Measurements from ENCODE around the gene ARL15.

ARL15 gene

DNA sequence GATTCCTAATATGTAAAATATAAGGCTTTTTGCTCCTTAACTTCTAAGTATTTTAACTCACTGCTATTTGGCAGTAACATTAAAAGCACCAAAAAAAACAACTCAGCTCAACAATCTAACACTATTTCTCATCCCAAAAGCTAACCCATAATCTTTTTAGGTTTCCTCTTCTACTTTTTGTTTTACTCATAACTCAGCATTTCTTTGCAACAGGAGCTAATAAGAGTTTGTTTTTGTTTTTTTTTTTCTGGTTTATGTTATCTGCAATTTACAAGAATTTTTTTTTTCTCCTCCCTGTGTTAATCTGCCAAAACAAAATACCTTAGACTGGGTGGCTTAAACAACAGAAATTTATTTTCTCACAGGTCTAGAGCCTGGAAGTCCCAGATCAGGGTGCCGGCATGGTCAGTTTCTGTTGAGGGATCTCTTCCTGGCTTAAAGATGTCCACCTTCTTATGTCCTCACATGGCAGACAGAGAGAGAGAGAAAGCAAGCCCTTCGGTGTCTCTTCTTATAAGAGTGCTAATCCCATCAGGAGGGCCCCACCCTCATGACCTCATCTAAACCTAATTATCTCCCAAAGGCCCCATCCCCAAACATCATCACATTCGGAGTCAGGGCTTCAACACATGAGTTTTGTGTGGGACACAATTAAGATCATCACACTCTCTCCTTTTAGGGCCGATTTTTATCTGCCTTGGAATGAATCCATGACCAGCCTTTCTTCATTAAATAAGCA, 31.2 kb downstream of the ARL15 start:
- POLR2A ChIA-PET, result no interaction called here
- Histone ChIP-seq H3K36me3 (ENCODE audit: control insufficient read depth in 4 of 4, insufficient read depth in 4 of 4, low read length in 3 of 4) (peaks cover 0 to 9% (median 4%) of the 10 kb centered on the region in 4 experiments), H3K4me3 (ENCODE audit: control insufficient read depth in 1 of 7, extremely low read depth in 1 of 7, insufficient read depth in 4 of 7, low read depth in 2 of 7, low read length in 6 of 7) (no peak overlapping the region), H3K27me3 (replicated peaks in 2 of 5; ENCODE audit: control insufficient read depth in 4 of 5, insufficient read depth in 5 of 5, low read length in 4 of 5) (no peaks in the 10 kb centered on the region), H3K4me1 (ENCODE audit: control extremely low read depth in 1 of 4, control insufficient read depth in 4 of 4, insufficient read depth in 4 of 4, low read length in 3 of 4) (no peaks in the 10 kb centered on the region), H3K9me3 (ENCODE audit: control extremely low read depth in 1 of 5, control insufficient read depth in 4 of 5, insufficient read depth in 2 of 5, low read depth in 1 of 5, low read length in 4 of 5) (peaks cover 0 to 11% (median 2%) of the 10 kb centered on the region in 5 experiments), H3K27ac (ENCODE audit: insufficient read depth in 1 of 2, low read depth in 1 of 2, low read length in 2 of 2, poor library complexity in 1 of 2, severe bottlenecking in 2 of 2) (no peak overlapping the region)
- 100% methylated on average over 4 of the region's 4 CpGs for WGBS (ENCODE audit: insufficient coverage)
- no peak for DNase-seq
- CTCF ChIA-PET, result interaction anchor here (0.9 kb wide), 1 partner anchor 25 kb away, joined by 3 read pairs; no protein-coding TSS in a partner anchor

DNA sequence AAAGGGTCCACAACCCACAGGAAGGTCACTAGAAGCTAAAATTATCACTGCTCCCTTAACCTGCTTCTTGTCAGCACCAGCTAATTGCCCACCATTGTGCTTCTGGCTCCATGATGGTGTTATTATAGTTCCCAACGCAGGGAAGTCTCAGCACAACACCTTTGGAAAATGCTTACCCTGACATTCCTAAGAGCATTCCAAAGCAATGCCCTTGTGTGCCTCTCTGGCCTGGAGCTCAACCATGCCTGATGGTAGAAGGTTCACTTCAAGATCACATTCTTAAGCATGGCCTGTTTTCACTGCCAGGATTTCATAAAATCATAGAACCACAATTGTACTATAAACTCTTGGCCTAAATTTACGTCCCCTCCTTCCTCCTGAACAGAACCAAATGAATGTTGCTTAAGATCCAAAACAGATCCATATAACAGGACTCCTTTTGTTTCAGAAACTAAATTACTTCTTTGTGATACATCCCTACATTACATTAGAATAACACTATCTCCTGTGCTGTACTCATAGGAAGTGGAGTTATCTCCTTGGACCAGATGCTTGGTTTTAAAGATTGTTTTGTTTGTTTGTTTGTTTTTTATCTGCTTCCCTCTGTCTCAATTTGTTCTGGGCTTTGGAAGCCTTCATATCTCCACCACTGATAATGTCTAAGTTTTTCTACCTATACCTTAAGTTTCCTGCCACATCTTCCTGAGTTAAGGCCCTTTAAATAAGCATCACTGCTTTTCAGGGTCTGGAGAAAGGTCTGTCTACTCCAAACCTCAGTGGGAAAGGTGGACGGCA, 32.1 kb downstream of the ARL15 start:
- ChIA-PET POLR2A (no interaction called here), CTCF (interaction anchor here (0.9 to 1.4 kb wide), 2 partner anchors 16 to 24 kb away, joined by 3 read pairs; no protein-coding TSS in a partner anchor)
- peak in 2 of 3 donors; percentile 9 to 35 for DNase-seq
- WGBS (ENCODE audit: insufficient coverage), result 89% methylated on average over 1 of the region's 3 CpGs
- Histone ChIP-seq H3K27ac (ENCODE audit: insufficient read depth in 1 of 2, low read depth in 1 of 2, low read length in 2 of 2, poor library complexity in 1 of 2, severe bottlenecking in 2 of 2) (no peak overlapping the region), H3K36me3 (ENCODE audit: control insufficient read depth in 4 of 4, insufficient read depth in 4 of 4, low read length in 3 of 4) (peaks cover 0 to 9% (median 4%) of the 10 kb centered on the region in 4 experiments), H3K9me3 (ENCODE audit: control extremely low read depth in 1 of 5, control insufficient read depth in 4 of 5, insufficient read depth in 2 of 5, low read depth in 1 of 5, low read length in 4 of 5) (peaks cover 0 to 11% (median 2%) of the 10 kb centered on the region in 5 experiments), H3K4me1 (ENCODE audit: control extremely low read depth in 1 of 4, control insufficient read depth in 4 of 4, insufficient read depth in 4 of 4, low read length in 3 of 4) (no peaks in the 10 kb centered on the region), H3K27me3 (replicated peaks in 2 of 5; ENCODE audit: control insufficient read depth in 4 of 5, insufficient read depth in 5 of 5, low read length in 4 of 5) (no peaks in the 10 kb centered on the region), H3K4me3 (ENCODE audit: control insufficient read depth in 1 of 7, extremely low read depth in 1 of 7, insufficient read depth in 4 of 7, low read depth in 2 of 7, low read length in 6 of 7) (no peak overlapping the region)

DNA sequence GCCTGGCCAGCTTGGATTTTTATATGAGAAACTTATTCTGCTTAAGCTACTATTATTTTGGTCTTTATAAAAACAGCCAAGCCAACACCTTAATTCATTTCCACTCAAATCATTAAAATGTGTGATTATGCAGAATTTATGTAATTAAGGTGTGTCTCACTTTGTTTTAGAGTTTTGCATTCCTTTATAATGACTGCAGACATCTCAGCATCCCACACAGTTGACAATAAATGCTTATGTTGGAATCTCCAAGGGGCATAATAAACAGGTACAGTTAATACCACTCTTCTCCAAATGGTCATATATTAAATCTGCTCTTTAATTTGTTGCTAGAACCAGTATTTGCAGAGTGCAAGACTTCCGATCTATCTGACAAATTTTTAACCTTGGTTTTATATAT, 34.3 kb downstream of the ARL15 start:
- Histone ChIP-seq H3K36me3 (ENCODE audit: control insufficient read depth in 4 of 4, insufficient read depth in 4 of 4, low read length in 3 of 4) (peaks cover 0 to 9% (median 4%) of the 10 kb centered on the region in 4 experiments), H3K9me3 (ENCODE audit: control extremely low read depth in 1 of 5, control insufficient read depth in 4 of 5, insufficient read depth in 2 of 5, low read depth in 1 of 5, low read length in 4 of 5) (peaks cover 0 to 8% (median 2%) of the 10 kb centered on the region in 5 experiments), H3K4me3 (ENCODE audit: control insufficient read depth in 1 of 7, extremely low read depth in 1 of 7, insufficient read depth in 4 of 7, low read depth in 2 of 7, low read length in 6 of 7) (no peak overlapping the region), H3K27ac (ENCODE audit: insufficient read depth in 1 of 2, low read depth in 1 of 2, low read length in 2 of 2, poor library complexity in 1 of 2, severe bottlenecking in 2 of 2) (no peak overlapping the region), H3K27me3 (replicated peaks in 2 of 5; ENCODE audit: control insufficient read depth in 4 of 5, insufficient read depth in 5 of 5, low read length in 4 of 5) (no peaks in the 10 kb centered on the region), H3K4me1 (ENCODE audit: control extremely low read depth in 1 of 4, control insufficient read depth in 4 of 4, insufficient read depth in 4 of 4, low read length in 3 of 4) (no peaks in the 10 kb centered on the region)
- DNase-seq, result no peak
- no CpG with 5 or more reads among the region's 1 CpG for WGBS (ENCODE audit: insufficient coverage)
- ChIA-PET POLR2A (no interaction called here), CTCF (interaction anchor here (0.9 kb wide), 1 partner anchor 9 kb away, joined by 3 read pairs; no protein-coding TSS in a partner anchor)

DNA sequence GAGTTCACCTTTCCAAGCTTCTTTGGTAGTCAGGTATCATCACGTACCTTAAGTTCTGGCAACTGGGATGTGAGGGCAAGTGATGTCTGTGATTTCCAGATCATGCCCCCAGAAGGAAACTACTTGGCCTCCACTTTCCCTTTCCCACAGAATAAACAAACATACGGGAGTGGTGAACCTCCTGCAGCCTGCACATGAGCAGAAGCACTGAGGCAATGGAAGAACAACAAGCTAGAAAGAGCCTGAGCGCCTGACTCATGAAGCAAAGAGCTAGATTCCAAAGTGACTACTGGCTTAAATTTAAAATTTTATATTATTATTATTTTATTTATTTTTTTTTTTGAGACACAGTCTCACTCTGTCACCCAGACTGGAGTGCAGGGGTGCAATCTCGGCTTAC, 35.0 kb downstream of the ARL15 start:
- CTCF ChIA-PET, result interaction anchor here (0.9 kb wide), 1 partner anchor 9 kb away, joined by 3 read pairs; no protein-coding TSS in a partner anchor
- WGBS (ENCODE audit: insufficient coverage), result no CpG with 5 or more reads among the region's 4 CpGs

DNA sequence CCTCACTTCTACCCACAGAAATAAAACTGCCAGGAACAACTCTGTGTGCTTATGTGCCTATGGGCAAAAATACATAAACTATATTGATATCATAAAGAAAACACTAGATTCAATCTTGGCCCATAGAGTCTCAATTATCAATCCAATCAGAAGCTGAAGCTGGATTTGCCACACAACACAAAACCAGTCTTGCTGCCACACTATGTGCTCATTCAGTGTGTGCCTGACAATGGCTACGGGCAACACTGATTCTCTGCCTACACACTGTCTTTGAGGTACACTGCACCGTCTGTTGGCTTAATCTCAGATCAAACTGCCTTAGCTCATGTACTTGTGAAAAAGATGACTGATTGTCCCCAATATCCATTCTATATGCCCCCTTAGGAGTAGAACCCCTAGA, 35.4 kb downstream of the ARL15 start:
- Histone ChIP-seq H3K27ac (ENCODE audit: insufficient read depth in 1 of 2, low read depth in 1 of 2, low read length in 2 of 2, poor library complexity in 1 of 2, severe bottlenecking in 2 of 2) (no peak overlapping the region), H3K36me3 (ENCODE audit: control insufficient read depth in 4 of 4, insufficient read depth in 4 of 4, low read length in 3 of 4) (peaks cover 0 to 8% (median 3%) of the 10 kb centered on the region in 4 experiments), H3K4me3 (ENCODE audit: control insufficient read depth in 1 of 7, extremely low read depth in 1 of 7, insufficient read depth in 4 of 7, low read depth in 2 of 7, low read length in 6 of 7) (no peak overlapping the region), H3K9me3 (ENCODE audit: control extremely low read depth in 1 of 5, control insufficient read depth in 4 of 5, insufficient read depth in 2 of 5, low read depth in 1 of 5, low read length in 4 of 5) (peaks cover 0 to 3% (median 0%) of the 10 kb centered on the region in 5 experiments), H3K4me1 (ENCODE audit: control extremely low read depth in 1 of 4, control insufficient read depth in 4 of 4, insufficient read depth in 4 of 4, low read length in 3 of 4) (no peaks in the 10 kb centered on the region), H3K27me3 (replicated peaks in 2 of 5; ENCODE audit: control insufficient read depth in 4 of 5, insufficient read depth in 5 of 5, low read length in 4 of 5) (no peaks in the 10 kb centered on the region)
- 96% methylated on average over 2 of the region's 2 CpGs for WGBS (ENCODE audit: insufficient coverage)
- ChIA-PET POLR2A (no interaction called here), CTCF (interaction anchor here (0.9 kb wide), 1 partner anchor 10 kb away, joined by 3 read pairs; no protein-coding TSS in a partner anchor)
- no peak for DNase-seq

More for the DNA sequence above, 35.0 kb downstream of the ARL15 start:
- Histone ChIP-seq H3K36me3 (ENCODE audit: control insufficient read depth in 4 of 4, insufficient read depth in 4 of 4, low read length in 3 of 4) (peaks cover 0 to 9% (median 4%) of the 10 kb centered on the region in 4 experiments), H3K27ac (ENCODE audit: insufficient read depth in 1 of 2, low read depth in 1 of 2, low read length in 2 of 2, poor library complexity in 1 of 2, severe bottlenecking in 2 of 2) (no peak overlapping the region), H3K9me3 (ENCODE audit: control extremely low read depth in 1 of 5, control insufficient read depth in 4 of 5, insufficient read depth in 2 of 5, low read depth in 1 of 5, low read length in 4 of 5) (peaks cover 0 to 7% (median 2%) of the 10 kb centered on the region in 5 experiments), H3K4me1 (ENCODE audit: control extremely low read depth in 1 of 4, control insufficient read depth in 4 of 4, insufficient read depth in 4 of 4, low read length in 3 of 4) (no peaks in the 10 kb centered on the region), H3K4me3 (ENCODE audit: control insufficient read depth in 1 of 7, extremely low read depth in 1 of 7, insufficient read depth in 4 of 7, low read depth in 2 of 7, low read length in 6 of 7) (no peak overlapping the region), H3K27me3 (replicated peaks in 2 of 5; ENCODE audit: control insufficient read depth in 4 of 5, insufficient read depth in 5 of 5, low read length in 4 of 5) (no peaks in the 10 kb centered on the region)
- no peak for DNase-seq
- POLR2A ChIA-PET, result no interaction called here

DNA sequence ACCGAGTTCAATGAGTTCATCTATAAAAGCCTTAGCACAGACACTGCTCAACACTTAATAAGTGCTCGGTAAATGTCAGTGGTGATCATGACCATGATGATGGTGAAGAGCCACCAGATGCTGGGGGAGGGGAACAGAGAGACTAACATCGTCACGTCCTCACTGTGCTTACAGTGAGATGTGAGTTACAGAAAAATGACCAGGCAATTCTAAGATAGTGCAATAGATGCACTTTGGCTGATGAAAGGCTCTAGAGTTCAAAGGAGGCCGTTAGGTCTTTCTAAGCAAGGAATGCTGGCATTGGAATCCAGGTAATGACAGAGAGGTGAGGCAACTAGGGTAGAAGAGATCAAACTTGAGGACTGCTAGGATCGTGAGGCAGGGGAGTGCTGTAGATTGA, 36.7 kb downstream of the ARL15 start:
- H3K27ac ChIP-seq (ENCODE audit: insufficient read depth in 1 of 2, low read depth in 1 of 2, low read length in 2 of 2, poor library complexity in 1 of 2, severe bottlenecking in 2 of 2), result no peak overlapping the region
- DNase-seq, result no peak
- 100% methylated on average over 5 of the region's 6 CpGs for WGBS (ENCODE audit: insufficient coverage)
- H3K27me3 ChIP-seq (replicated peaks in 2 of 5; ENCODE audit: control insufficient read depth in 4 of 5, insufficient read depth in 5 of 5, low read length in 4 of 5), result no peaks in the 10 kb centered on the region
- no peaks in the 10 kb centered on the region for H3K9me3 ChIP-seq (ENCODE audit: control extremely low read depth in 1 of 5, control insufficient read depth in 4 of 5, insufficient read depth in 2 of 5, low read depth in 1 of 5, low read length in 4 of 5)
- no peaks in the 10 kb centered on the region for H3K36me3 ChIP-seq (ENCODE audit: control insufficient read depth in 4 of 4, insufficient read depth in 4 of 4, low read length in 3 of 4)
- CTCF ChIA-PET, result no interaction called here
- H3K4me3 ChIP-seq (ENCODE audit: control insufficient read depth in 1 of 7, extremely low read depth in 1 of 7, insufficient read depth in 4 of 7, low read depth in 2 of 7, low read length in 6 of 7), result no peak overlapping the region
- POLR2A ChIA-PET, result no interaction called here
- H3K4me1 ChIP-seq (ENCODE audit: control extremely low read depth in 1 of 4, control insufficient read depth in 4 of 4, insufficient read depth in 4 of 4, low read length in 3 of 4), result no peaks in the 10 kb centered on the region

DNA sequence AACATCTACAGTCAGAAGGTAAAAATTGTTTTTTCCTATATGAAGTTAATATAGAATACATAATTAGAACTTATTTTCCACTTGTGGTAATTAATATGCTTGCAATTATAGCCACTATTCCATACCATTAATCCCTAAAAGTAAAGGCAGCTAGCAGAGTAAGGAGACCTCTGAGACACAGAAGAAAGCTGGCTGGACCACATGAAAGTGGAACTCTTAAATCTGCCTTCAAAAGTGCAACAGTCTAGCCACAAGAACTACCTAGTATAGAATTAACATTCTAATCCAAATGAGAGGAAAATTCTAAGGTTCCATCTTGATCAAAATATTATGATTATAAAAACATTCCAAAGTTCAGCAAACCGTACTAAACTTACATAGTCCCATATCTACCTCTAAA, 37.6 kb downstream of the ARL15 start:
- Histone ChIP-seq H3K4me3 (ENCODE audit: control insufficient read depth in 1 of 7, extremely low read depth in 1 of 7, insufficient read depth in 4 of 7, low read depth in 2 of 7, low read length in 6 of 7) (no peak overlapping the region), H3K27me3 (replicated peaks in 2 of 5; ENCODE audit: control insufficient read depth in 4 of 5, insufficient read depth in 5 of 5, low read length in 4 of 5) (no peaks in the 10 kb centered on the region), H3K4me1 (ENCODE audit: control extremely low read depth in 1 of 4, control insufficient read depth in 4 of 4, insufficient read depth in 4 of 4, low read length in 3 of 4) (no peaks in the 10 kb centered on the region), H3K36me3 (ENCODE audit: control insufficient read depth in 4 of 4, insufficient read depth in 4 of 4, low read length in 3 of 4) (no peaks in the 10 kb centered on the region), H3K27ac (ENCODE audit: insufficient read depth in 1 of 2, low read depth in 1 of 2, low read length in 2 of 2, poor library complexity in 1 of 2, severe bottlenecking in 2 of 2) (no peak overlapping the region), H3K9me3 (ENCODE audit: control extremely low read depth in 1 of 5, control insufficient read depth in 4 of 5, insufficient read depth in 2 of 5, low read depth in 1 of 5, low read length in 4 of 5) (no peaks in the 10 kb centered on the region)
- CTCF ChIA-PET, result no interaction called here
- WGBS (ENCODE audit: insufficient coverage), result no CpG with 5 or more reads among the region's 1 CpG
- DNase-seq, result no peak
- POLR2A ChIA-PET, result no interaction called here
